CD4-positive, alpha-beta T cell treated with Interleukin-10 for 1 hour (primary cell): ENCODE measurements around the gene CREB5.

Source experiments
- DNase-seq: peaks from one replicate; pipeline ENCODE4 v3.0.0-alpha.2; 2020

CREB5 gene

DNA sequence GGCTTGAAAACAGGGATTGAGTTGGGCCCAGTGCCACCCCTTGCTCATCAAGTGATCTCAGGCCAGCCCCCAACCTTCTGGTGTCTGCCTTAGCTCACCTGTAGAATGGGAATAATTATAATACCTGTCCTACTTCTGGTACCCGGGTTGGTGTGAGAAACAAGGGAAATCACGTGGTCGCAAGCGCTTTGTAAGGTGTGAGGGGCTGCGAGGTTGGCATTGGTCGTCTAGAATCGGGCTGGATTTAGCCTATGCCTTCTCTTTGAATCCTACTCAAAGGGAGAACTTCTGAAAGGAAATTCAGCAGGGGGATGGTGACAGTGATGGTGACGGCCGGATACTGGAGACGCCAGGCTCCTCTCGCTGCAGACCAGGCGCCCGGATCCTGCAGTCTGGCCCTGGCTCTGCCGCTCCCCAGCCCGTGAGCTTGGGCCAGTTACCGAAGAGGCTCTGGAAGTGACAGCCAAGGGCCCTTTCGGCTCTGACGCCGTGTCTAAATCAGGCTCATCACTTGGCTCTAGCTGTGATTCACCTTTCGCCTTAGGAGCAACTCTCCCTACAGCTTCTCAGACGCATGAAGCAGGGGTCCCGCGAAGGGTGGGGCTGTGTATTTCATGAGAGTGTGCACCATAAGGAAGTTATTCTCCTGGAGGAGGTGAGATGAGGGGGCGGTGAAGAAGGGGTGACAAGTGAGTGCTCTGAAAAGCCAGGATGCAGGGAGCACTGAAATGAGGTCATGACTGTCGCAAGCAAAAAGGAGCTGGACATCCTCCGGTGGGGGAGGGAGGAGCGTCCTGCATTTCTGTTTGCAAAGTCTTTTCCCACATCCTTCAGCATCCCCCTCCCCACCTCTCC, 4.0 kb upstream of the CREB5 start:
- no peak for DNase-seq

DNA sequence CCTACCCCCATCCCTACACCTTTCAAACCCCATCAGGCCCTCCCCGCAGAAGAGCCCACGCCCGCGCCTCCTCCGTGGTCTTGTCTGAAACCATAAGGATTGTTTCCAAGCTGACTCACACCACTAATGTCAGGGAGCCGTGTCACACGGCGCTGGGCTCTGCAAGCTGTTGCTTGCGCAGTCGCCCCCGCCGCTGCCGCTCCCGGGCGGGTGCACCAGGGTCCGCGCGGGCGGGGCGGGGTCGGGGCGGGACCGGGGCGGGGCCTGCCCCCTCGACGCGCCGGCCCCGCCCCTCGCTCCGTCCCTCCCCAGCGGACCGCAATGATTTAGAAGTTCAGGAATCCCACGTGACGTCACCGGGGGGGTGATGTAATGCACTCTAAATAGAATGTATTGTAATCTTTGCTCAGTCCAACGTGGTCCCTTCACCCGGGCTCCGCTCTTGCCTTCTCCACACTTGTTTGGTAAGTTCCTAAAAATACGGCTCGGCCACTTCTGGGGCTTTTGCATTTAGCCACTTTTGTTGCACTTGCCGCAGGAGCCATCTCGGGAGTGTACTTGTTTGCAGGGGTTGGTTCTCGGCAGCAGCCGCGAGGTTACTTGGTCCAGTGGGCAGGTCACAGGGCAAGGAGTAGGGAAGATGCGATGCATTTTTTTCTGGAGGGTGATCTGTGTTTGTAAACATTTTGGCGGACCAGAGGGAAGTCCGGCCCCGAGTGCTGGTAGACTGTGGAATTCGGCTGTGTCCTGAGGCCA, 3.2 kb upstream of the CREB5 start:
- DNase-seq: peak; percentile 49

DNA sequence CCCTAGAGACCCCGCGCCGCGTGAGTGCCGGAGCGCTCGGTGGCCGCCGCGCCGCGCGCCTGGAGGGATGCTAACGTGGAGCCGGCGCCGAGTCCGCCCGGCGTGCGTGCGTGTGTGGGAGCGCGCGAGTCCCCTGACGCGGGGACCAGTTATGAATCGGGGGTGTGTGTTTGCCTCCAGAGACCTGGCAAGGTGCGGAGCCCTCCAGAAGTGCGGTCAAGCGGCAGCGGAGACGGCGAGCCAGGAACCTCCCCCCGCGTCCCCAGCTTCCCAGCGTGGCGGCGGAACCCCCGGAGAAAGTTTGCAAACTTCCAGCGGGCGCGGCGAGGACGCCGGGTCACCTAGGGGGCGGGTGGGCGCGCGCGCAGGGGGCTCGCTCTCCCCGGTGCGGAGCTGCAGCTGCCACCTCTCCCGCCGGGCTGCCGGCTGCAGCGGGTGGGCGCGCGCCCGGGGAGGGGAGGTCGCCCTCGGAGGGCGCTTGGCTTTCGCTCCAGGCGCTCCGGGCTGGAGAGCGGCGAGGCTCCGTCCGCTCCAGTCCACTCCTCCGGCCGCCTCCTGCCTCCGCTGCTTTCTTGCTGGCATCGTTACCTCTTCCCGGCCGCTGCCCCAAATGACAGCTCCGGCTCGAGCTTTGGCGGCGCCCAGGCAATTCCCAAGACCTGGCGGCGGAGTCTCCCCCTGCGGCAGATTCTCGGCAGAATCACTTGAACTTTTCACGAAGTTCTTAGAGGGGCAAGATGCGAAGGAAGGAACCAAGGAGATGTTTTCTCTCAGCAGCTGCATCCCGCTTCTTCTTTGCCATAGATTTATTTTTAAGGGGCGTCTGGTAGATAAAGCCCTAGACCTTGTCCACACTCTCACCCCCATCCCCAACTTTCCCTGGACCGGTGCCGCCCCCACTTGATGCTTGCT, 2.3 kb upstream of the CREB5 start:
- DNase-seq: no peak

DNA sequence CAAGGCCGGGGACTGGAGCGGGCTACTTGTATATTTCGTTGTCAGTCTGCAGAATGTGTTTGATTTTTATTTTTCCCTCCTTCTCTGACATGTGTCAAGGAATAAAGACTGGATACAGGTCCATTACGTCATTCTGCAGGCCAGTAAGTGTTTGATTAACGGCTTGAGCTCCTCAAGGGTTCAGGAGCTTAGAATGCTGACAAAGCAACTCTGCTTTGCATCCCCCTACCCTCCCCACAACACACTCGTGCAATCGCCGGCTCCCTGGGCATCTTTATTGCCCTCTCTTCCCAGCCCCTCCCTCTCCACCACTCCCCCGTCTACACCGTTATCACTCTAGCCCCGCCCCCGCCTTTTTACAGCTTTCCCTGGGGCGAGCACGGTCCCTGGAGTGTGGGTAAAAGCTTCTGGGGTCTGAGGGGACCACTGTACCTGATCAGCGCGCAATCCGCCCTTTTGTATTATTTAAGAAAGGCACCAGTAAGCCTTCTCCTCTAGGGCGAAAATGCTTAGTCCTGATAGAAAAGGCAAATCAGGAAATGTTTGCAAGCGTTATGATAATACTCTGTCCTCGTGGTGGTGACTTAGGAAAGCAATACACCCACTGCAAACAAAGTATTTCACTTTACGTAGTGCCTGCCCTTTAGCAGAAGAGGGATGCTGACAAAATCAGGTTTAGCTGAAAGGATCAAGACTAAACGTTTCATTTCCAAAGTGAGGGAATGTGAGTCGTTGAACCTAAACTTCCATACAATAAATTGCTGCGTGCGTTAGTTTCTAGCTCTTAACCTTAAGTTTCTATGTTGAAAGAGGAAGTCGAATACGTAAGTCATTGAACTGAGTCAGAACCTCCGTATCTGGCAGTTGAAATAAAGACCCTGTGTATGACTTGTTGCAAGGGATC, 1.4 kb upstream of the CREB5 start:
- DNase-seq: no peak

DNA sequence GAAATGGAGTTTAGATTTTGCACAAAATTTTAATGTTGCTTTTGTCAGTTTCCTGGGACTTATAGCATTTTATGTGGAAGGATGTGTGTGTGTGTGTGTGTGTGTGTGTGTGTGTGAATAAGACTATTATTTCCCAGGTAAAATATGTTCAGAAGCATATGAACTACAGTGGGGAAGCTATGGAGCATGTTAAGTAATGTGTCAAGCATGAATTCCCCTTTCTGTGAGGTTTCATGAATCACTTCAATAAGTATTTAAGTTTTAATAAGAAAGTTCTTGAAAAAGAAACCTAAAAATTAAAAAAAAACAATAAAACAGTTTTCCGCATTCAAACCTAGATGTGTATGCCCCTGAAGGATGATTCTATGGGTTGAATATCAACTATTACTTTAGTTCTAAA, 693 bp downstream of the CREB5 start:
- no peak for DNase-seq

DNA sequence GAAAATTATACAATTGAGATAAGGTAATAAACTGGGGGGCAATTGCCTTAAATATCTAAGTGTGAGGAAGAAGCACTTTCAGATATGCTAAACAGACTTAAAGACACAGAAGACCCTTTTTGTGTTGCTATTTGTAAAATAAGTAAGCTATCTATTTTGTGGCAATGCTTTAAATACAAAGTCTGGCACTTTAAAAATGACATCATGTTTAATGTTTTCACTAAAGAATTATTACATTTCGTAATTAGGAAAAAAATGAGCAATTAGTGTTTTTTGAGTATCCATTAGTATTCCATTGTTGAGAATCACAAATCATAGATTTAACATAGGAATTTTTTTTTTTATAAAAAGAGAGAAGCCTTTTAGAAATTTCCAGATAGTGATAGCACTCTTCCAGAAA, 2.1 kb downstream of the CREB5 start:
- no peak for DNase-seq

DNA sequence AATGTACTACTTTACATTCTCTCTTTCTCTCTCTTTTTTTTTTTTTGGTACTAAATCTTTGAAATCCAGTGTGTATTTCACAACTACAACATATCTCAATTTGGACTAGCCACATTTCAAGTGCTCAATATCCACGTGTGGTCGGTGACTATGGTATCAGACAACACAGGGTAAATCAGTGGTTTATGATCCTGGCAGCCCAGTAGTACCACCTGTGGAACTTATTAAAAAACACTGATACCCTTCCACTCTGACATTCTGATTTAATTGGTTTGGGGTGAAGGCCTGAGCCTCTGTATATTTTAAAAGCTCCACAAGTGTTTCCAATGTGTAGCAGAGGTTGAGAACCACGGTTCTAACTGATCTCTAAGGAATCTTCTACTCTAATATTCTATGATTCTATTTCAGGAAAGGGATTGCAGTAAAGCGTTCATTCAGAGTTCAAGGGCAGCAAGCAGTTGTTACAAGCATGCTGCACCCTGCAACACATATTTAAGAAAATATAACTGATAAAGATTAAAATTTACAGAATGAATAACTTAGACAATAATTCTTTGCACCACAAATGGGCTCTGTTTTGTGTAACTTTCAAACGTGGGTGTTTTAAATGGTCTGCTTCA, 5.1 kb downstream of the CREB5 start:
- DNase-seq: no peak

DNA sequence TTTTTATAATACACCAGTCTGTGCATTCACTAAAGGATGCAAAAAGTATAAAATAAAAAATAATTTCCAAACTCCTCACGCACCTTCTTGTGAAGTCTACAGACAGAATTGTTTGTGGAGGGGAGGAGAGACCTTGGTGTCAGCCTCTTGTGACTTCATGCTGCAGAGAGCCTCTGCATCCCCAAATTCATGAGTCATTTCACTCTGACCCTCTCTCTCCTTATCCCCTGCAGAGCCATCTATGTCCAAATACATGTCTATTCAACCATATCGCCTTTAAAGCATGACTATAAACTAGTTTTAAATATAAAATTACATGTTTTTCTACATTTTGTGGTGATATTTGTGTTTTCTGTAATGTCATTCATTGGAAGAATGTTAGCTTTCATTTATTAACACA, 6.0 kb downstream of the CREB5 start:
- no peak for DNase-seq

DNA sequence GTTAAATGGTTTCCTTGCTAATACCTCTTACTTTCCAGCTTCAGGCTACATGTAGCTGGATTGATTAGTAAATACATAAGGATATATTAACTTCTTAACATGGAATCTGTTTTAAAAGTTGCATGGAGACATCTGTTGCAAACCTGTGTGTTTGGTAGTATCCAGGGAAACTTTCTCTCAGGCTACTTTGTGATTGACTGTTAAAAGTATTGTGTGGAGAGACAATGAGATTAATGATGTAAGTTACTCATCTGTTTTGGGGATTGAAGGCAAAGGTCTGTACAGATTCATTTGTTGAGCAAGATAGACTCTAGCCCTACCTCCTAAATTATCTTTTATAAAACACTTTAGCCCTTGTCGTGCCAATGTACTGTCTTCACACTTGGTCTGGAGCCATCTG, 6.6 kb downstream of the CREB5 start:
- DNase-seq: no peak

DNA sequence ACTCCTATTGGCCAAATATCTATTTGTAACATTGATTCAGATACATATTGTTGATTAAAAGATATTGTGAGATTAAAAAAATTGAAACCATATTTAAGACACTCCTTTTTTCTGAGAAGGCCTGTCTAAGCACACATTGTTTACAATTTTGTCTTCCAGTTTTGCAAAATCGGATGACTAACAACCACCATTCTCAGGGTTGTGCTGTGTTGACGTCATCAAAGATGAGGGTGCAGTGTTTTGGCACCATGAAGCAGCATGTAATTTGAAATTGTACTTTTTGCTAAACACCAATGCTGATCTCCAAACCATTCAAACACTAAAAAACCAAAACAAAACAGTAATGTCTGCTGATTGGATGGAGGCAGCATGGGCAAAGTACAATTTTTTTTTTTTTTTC, 7.4 kb downstream of the CREB5 start:
- DNase-seq: no peak

DNA sequence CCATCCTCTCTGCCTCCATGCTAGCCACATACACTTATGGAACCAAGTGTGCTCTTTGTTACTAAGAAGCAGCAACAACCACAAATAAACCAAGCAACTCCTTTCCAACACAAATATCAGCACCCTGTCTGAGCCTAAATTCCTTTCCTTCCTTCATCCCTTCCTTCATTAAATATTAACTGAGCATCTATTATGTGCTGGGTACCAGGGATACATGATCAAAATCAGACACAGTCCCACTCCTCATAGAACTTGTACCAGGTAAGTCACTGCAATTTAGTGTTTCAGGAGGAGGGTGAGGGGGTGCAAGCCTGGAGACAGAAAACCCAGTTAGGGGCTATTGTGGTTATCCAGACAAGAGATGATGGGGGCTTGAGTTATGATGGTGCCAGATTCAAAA, 10.8 kb downstream of the CREB5 start:
- no peak for DNase-seq

DNA sequence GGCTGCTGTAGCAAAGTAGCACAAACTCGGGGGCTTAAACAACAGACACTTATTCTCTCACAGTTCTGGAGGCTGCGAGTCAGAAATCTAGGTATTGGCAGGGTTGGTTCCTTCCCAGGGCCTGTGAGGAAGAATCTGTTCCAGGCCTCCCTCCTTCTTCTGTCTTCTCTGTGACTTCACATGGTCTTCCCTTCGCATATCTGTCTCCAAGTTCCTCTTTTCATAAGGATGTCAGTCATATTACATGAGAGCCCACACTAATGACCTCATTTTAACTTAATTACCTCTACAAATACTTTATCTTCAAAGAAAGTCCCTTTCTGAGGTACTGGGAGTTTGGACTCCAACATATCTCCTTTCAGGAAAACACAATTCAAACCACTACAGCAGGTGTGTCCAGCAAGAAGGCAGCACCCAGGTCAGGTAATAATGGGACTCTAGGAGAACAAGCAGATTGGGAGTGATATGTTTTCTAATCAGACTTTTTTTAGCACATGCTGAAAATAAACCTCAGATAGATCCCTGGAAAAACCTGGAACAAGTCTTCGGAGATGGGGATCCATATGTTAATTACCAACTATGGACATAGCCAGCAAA, 11.7 kb downstream of the CREB5 start:
- no peak for DNase-seq

DNA sequence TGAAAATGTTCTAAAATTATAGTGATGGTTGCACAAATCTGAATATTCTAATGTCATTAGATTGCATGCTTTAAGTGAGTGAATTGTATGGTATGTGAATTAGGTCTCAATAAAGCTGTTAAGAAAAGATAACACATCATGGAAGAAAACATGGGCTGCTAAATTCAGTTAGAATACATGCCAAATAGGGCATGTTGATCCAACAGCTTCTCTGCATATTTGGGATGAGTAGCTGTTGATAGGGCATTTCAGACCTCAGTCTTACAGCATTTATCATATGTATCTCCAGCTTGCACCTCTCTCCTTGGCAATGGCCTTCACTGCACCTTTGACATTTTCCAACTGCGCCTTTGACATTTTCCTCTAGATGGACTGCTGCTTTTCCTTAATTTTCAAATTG, 13.2 kb downstream of the CREB5 start:
- no peak for DNase-seq

DNA sequence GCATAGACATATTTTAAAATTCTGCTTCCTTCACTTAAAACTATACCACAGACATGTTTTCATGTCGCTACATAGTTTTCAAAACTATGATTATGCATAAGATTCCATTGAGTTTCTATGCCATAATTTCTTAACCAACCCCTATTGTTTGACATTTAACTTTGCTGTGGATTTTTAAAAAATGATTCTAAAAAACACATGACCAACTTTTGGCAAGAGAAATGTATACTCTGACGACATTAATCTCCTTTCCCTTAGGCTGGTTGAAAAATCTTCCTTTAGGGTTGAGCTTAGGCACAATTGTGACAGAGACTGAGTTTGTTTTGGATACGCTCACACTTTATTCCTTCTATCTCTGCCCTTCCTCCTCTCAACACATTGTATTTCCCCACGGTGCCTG, 14.9 kb downstream of the CREB5 start:
- no peak for DNase-seq

DNA sequence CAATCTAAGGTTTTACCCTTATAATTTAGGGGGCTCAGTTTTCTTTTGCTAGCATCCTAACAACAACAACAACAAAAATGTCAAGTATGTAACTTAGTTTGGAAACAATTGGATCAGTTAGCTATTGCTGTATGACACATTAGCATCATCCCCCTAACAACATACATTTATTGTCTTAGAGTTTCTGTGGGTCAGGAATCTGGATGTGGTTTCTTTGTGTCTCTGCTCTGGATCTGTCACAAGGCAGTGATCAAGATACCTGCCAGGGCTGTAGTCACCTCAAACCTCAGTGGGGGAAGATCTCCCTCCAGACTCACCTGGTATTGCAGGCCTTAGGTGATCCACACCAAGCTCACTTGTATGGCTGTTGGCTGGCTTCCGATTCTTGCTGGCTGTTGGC, 18.3 kb downstream of the CREB5 start:
- no peak for DNase-seq

DNA sequence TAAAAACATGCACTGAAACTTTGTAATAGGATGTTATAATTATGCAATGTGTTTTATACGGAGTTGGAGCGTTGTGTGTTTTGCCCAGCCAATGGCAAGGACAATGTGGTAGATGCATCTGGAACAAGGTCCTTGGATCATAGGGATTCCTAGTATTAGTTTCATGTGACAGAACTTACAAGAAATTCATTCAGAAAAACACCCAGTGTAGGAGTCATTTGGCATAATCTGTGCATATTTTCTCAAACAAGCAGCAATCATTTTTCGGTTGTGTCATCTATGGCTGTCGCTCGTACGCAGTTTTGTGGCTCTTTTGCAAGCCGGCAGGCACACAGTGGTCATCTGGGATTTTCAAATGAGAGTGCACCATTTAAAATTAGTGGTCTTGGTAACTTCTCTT, 19.8 kb downstream of the CREB5 start:
- no peak for DNase-seq

DNA sequence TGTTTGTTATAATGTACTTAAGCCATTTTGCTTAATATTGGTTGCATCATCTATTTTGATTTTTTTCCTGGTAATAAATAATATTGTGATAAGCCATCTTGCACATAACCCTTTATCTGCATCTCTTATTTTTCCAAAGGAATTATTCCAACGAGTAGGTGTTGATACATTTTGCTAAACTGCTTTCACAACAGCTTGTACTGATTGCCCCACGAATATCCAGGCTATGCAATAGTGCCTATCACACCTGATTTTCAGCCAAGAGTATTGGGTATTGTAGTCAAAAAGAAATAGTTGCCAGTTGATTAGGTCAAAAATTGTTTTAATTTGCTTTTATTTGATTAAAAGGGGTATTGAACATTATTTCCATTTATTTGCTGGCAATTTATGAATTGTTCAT, 20.7 kb downstream of the CREB5 start:
- DNase-seq: no peak

DNA sequence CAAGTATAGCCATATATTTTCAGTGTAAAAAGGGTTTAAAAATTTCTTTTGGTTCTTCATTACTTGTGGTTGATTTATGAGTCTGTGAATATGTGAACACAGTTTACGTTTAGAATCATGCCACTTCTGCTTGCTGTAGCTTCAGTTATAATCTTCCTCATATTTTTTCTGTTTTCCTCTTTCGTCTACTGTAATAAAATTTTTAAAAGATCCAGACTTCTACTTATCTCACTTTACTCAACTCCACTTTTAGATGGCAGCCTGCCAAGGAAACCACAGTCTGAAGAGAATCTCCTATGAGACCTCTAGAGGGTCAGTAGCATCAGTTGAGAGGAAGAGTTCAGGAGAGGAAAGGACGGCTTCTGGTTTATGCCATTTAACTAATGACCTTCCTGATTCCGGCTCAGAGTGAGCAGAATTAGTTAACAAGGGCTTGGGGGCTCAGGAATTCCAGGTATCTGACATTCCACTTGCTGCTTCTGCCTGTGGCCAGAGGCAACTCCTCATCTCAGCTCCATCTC, 21.4 kb downstream of the CREB5 start:
- no peak for DNase-seq

DNA sequence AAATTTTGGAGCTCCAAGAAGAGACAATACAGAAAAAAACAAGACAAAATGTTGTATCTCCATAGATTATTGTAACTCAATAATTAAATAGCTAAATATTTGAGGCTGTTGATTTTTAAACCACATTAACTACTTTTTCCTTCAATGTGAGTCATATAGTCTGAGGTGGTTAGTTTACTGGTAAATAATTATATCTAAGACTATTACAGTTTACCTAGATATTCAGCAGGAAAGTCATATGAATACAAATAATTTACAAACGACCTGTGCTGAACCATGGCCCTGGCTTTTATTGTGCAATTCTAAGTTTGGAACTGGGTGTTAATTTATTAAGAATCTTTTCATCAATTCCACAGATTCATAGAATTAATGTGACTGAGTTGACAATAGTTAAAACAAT, 22.2 kb downstream of the CREB5 start:
- DNase-seq: no peak

DNA sequence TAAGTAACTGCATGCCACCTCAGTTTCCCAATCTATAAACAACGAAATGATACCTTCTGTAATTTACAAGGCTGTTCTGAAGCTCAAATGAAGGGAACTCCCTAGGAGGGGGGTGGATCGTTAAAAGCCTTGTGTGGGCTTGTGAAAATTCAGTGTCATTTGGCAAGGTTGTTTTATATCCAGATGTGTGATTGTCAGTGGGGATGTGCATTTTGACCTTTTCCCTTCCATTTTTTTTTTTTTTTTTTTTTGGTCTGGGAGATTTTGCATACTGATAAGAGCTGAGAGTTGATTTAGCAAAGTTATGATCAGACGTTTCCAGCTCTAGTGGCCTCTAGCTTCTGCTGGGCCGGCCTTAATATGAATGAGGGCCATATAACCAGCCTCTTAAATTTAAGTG, 22.8 kb downstream of the CREB5 start:
- no peak for DNase-seq

DNA sequence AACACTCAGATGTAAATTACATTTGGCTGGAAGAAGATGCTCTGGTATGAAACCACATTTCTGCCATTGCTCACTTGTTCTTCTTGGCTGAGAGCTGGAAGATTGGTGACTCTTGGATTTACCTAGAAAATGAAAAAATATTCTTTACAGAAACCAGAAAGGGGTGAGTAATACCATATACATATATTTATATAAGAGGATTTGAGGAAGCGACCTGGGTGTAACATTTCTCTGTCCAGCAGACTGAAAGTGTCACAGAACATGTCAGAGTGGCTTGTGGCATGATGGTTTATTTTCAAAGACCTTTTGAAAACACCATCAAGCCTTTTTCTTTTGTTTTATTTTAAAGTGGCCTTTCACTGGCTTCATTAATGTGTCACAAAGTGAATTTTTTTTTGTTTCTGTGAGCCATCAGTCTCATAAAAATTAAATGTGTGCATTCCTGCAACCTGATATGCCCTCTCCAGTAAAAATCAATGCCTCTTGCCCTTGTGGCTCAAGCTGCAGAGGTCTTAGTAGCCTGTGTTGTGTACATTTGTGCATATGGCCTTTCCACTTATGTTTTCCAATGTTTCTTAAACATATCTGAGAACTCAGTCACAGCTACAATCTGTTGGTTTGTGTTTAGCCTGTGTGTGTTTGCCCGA, 23.5 kb downstream of the CREB5 start:
- DNase-seq: no peak
